Measurements from ENCODE around the gene CST8.

DNA sequence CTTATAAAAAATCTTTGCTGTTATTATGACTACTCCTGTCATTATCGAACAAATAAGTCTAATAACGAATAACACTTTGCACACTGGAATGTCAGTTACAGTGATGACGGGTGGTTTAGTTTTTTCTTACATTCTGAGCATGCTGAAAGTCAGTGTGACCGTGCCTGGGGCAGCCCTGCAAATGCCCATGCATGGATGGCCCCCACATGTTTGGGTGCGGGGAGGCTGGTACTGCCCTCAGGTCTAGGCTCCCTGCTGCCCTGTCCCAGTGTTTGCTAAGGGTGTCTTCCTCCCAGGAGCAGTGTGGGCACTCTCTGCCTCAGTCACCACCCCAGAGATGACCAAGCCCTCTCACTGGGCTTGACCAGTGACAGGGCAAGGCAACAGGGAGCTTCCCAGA, 48.5 kb upstream of the CST8 start:
- TF ChIP-seq, protein P1, sequence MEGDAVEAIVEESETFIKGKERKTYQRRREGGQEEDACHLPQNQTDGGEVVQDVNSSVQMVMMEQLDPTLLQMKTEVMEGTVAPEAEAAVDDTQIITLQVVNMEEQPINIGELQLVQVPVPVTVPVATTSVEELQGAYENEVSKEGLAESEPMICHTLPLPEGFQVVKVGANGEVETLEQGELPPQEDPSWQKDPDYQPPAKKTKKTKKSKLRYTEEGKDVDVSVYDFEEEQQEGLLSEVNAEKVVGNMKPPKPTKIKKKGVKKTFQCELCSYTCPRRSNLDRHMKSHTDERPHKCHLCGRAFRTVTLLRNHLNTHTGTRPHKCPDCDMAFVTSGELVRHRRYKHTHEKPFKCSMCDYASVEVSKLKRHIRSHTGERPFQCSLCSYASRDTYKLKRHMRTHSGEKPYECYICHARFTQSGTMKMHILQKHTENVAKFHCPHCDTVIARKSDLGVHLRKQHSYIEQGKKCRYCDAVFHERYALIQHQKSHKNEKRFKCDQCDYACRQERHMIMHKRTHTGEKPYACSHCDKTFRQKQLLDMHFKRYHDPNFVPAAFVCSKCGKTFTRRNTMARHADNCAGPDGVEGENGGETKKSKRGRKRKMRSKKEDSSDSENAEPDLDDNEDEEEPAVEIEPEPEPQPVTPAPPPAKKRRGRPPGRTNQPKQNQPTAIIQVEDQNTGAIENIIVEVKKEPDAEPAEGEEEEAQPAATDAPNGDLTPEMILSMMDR (IDR thresholded peaks at IDR 0.05), result no peak
- no peak for TF ChIP-seq POLR2A (IDR thresholded peaks at IDR 0.05)
- TF ChIP-seq POLR2AphosphoS5 (IDR thresholded peaks at IDR 0.05; ENCODE audit: insufficient read depth in 1 of 2, low read depth in 1 of 2), result no peak
